Prostate gland (tissue), 2 donors: ENCODE measurements around the gene NUP205.

ENCODE experiments used
- POLR2A ChIP-seq: fragments of 450-650 bp; IDR thresholded peaks from one replicate; pipeline ENCODE4 v1.6.1; 2016; ENCODE audit warnings: antibody characterized with exemption, mild to moderate bottlenecking
- POLR2AphosphoS5 ChIP-seq: sonication (generic); formaldehyde crosslinking; IDR thresholded peaks from one replicate; pipeline ENCODE4 v1.6.1; 2017; ENCODE audit warnings: antibody characterized with exemption
- TF ChIP-seq, protein P1 (sequence below), 4 experiments: fragments of 200-600 bp in 2 of 4; fragments of 450-650 bp in 2 of 4; sonication (generic) in 2 of 4; IDR thresholded peaks; 1 replicate in 3 of 4; 2 replicates in 1 of 4; pipeline ENCODE4 v1.5.1; 2016 to 2019; ENCODE audit warnings: antibody characterized with exemption in 4 of 4, mild to moderate bottlenecking in 2 of 4, moderate library complexity in 2 of 4

DNA sequence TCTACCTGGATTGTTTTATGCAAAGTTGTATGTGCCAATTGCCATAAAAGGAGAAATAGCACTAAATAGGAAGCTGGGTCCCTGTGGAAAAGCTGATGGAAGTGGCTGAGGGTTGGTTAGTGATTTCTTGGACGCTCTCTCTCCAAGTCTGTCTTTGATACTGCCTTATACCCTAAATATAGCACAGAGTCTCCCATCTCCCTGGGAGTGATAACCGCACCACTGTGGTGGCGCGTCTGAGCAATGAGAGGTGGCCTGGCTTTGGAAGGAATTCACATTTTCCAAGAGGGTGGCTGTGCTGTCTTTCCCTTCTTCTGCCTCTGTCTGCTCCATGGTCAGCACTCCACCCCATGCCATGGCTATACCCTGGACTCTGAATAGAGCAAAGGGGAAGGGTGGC is 135.8 kb downstream of the NUP205 start:
- TF ChIP-seq, protein P1, sequence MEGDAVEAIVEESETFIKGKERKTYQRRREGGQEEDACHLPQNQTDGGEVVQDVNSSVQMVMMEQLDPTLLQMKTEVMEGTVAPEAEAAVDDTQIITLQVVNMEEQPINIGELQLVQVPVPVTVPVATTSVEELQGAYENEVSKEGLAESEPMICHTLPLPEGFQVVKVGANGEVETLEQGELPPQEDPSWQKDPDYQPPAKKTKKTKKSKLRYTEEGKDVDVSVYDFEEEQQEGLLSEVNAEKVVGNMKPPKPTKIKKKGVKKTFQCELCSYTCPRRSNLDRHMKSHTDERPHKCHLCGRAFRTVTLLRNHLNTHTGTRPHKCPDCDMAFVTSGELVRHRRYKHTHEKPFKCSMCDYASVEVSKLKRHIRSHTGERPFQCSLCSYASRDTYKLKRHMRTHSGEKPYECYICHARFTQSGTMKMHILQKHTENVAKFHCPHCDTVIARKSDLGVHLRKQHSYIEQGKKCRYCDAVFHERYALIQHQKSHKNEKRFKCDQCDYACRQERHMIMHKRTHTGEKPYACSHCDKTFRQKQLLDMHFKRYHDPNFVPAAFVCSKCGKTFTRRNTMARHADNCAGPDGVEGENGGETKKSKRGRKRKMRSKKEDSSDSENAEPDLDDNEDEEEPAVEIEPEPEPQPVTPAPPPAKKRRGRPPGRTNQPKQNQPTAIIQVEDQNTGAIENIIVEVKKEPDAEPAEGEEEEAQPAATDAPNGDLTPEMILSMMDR (IDR thresholded peaks at IDR 0.05) = no peak
- TF ChIP-seq POLR2AphosphoS5 (no peak), POLR2A (no peak)
